ENCODE measurements around the gene VIPR2.

GRCh38 chr7:158993591-158993990 lies 151.1 kb downstream of the VIPR2 start:
- TF ChIP-seq CTCF (IDR thresholded peaks at IDR 0.05) = no peak
- TF ChIP-seq POLR2A (IDR thresholded peaks at IDR 0.05) = no peak
